HT1080 (cell line): ENCODE data around the gene FRG2. TPM values are rescaled to one million over a fixed set of nuclear protein-coding genes. Genes with fewer than 3 reads are reported as not detected.
"Not testable (repeated sequence)": the region's sequence is repeated elsewhere in the genome, so short reads cannot be mapped to it uniquely, and the experiment has no call there.

ENCODE experiments used
- DNase-seq: peaks from one replicate; pipeline ENCODE4 v3.0.0-alpha.2; 2015; ENCODE audit warnings: low read depth
- small RNA-seq: library from RNA; depleted of rRNA; stranded (forward); fragments of <200 nt; gene quantifications from one replicate; pipeline ENCODE3, GENCODE V24; 2014
- total RNA-seq: library from RNA; depleted of rRNA; stranded (reverse); fragments of >200 nt; shearing (Covaris generic); gene quantifications from 2 replicates; pipeline ENCODE4 v1.2.3, GENCODE V29; 2014; rRNA removed

Gene FRG2
- total RNA-seq, 1 experiment from 2014 or later: 1.7 TPM

DNA sequence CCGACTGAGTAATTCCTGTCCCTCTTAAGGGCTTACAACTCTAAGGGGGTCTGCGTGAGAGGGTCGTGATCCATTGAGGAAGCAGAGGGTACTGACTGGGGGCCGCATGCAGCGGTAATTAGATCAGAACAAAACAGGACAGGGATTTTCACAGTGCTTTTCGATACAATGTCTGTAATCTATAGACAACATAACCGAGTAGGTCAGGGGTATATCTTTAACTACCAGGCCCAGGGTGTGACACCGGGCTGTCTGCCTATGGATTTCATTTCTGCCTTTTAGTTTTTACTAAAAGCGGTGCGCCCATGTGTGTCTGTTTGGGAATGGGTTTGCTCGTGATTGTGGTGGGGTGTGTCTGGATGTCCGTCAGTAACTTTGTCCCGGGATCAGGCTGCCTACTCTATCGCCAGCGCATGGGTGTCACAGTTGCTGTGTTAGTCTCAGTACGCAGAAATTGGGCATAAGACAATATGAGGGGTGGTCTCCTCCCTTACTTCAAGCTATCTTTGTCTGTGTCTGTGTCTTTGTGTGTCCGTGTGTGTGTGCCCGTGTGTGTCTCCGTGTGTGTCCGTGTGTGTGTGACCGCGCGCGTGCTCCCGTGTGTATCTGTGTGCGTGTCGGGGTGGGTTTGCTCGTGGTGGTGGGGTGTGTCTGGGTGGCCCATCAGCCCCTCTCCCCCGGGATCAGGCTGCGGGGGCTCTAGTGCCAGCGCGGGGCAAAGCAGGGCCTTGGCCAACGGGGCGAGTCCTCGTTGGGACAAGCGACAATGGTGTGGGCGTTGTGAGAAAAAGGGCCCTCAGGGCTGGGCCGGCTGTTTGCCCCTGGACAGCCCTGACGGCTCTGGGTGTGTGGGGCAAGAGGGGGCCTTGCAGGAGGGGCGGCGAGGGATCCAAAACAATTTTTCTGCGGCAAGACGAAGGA is 10.4 kb downstream of the FRG2 start:
- no peak for DNase-seq

DNA sequence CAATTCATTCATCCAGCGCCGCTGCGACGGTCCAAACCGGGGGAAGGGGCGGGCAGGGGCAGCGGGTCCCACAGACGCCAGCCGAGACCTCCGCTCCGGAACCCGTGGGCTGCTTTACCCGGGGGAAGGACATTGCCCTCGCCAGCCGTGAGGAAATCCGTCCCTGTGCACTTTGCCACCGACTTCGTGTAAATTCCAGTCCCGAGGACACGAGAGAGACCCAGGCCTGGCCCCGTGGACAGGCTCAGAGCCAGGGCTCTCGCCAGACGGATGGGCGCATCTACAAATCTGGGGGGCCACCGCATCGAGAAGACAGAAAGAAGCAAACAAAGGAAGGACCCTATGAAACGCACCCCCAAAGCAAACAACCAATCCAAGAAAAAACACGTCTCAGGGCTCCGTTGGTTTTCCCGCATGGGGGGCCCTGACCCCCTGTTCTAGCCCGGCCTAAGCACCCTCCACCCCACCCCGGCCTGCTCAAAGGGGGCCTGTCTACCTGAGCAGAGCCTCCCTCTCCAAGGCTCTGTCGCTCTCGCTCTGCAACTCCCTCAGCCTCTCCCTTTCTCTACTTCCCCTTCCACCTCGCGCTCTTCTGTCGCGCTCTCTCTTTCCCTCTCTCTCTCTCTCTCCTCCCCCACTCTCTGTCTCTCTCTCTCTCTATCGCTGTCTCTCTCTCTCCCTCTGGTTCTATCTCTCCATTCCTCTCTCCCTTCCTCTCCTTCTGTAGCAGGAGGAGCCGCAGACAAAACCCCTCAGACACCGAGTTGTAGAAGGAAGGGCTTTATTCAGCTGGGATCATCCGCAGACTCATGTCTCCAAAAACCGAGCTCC is 11.3 kb downstream of the FRG2 start:
- no peak for DNase-seq

DNA sequence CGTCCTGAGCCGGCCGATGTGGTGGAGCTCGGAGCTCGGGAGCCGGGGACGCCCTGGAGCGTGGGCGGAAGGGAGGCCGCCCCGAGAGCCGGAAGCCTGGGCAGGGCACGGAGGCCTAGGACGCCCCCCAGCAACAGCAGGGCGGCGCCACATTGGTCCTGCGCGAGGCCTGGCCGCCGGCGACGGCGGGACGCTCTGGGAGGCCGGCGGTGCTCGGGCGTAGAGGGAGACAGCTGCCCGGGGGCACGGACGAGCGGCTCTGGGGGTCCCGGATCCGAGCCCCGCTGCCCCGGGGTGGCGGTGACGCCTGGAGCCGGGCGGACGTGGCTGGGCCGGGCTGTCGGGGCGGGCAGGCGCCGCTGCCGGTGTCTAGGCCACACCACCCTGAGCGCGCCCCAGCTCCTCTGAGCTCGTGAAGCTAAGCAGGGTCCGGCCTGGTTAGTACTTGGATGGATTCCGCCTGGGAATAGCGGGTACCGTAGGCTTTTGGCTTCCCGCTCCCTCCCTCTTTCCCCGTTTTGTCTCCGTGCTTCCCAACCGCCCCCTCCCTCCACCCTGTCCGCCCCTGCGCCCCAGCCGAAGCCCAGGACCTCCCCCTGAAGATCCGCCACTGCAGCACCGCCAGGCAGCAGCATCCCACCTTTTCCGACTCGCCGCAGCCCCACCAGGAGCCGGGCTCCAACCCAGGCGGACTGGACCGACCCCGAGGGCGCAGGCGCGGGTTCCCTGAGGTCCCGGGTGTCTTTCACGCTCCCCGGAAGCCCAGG is 12.1 kb downstream of the FRG2 start:
- DNase-seq: peak; percentile 61

DNA sequence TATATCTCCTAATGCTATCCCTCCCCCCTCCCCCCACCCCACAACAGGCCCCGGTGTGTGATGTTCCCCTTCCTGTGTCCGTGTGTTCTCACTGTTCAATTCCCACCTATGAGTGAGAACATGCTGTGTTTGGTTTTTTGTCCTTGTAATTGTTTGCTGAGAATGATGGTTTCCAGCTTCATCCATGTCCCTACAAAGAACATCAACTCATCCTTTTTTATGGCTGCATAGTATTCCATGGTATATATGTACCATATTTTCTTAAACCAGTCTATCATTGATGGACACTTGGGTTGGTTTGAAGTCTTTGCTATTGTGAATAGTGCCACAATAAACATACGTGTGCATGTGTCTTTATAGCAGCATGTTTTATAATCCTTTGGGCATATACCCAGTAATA is 37.1 kb downstream of the FRG2 start:
- not testable (repeated sequence) for DNase-seq

DNA sequence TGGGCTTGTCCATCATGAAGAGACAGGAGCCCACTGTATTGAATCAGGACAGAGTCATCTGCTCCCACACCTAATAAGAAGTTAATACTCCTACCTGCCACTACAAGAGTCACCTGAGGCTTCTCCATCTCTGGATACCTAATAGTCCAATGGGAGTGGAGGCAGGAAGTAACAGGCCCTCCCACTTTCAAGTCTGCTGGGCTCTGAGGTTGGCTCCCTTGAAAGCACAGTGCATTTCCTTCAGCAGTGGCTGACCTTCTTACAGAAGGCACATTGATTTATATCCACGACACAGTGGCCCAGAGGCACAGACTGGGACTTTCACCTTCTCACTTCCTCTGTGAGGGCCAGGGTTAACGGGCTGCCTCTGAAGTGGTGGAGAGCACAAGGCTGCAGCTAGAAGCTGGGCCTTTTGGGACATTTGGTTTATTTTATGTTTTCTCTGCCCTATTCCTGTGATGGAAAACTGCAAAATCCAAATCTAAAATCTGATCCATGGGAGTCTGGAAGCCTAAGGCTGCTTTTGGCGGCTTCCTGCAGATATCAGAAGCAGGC is 38.1 kb downstream of the FRG2 start:
- DNase-seq: no peak

DNA sequence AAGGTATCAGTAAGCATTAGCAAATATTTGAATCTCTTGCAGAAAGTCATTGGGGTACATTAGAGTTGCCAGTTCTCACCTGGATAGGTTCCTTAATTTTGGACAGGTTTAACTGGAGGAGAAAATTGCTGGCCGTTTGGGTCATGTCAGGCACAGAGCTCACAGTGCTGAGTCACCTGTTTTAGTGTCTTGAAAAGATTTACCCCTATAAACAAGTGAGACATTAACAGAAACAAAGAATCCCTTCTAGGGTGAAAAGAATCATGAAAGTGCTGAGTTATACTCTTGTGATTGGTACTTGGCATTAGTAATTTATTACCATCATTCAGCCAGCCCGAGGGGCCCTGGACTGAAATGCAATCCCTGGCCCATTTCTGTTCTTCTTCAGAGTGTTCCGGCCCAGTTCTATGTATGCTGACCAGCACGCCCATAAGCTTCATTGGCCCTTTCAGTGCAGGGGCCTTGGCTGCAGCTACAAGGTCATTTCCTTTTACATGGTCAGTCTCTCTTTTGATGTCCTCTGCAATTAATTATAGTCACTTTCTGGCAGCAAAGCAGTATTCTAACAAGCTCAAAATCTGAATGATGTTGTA is 41.3 kb downstream of the FRG2 start:
- DNase-seq: not testable (repeated sequence)

DNA sequence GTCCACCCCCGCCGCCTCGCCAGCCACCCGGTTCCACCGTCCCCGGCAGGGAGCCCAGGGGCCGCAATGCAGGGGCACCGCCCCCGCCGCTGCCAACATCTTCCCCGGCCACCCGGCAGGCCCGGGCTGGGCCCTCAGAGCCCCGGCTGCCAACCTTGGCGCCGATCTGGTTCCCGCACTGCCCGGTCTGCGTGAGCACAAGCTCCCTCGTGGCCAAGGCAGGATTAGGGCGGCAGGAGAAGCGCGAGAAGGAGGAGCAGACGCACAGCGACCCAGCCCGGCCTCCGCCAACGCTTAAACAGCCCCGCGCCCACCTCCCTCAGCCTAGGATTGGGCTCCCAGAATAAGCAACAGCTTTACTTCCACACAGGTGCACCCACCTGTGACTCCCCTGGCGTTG is 42.4 kb downstream of the FRG2 start:
- DNase-seq: not testable (repeated sequence)

DNA sequence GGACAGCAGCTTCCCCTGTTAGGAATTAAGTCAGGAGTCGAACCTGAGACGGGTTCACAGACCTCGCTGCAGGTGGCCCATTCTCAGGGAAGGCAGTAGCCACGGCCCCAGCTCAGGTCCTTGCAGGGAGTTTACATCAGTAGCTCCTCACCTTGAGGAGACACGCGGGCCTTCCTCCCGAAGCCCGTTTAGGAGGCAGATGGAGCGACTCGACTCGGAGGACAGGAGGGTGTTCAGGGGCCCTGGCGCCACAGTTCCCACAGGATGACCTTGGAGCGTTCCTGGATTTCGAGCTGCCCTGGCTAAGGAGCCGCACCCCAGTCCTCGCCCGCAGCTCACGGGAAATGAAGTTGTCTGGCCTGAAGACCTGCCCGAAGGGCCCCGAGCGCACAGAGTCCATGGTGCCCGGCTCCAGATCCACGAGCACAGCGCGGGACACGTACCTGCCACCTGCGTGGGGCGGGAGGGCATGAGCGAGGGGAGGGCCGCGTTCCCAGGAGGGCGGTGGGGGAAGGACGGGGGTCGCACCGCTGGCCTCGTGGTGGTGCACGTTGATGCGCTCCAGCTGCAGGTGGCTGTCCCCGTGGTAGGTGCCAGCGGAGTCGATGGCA is 43.0 kb downstream of the FRG2 start:
- DNase-seq: not testable (repeated sequence)

DNA sequence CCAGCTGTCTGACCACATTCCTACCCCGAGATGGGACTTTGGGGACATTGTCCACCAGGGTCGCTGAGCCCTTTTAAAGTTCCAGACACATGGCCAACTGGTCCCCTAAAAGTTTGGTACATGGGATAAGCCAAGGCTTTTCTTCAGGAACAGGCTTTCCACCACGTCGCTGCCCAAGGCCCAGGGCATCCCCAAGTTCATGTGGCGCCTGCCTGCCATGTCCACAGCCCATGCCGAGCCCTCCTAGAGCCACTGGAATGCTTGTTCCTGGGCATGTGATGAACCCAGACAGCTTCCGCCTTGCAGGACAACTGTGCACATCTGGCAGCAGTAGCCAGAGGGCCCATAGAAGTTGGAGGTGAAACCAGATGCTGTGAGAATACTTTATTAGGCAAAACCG is 45.1 kb downstream of the FRG2 start:
- DNase-seq: no peak

DNA sequence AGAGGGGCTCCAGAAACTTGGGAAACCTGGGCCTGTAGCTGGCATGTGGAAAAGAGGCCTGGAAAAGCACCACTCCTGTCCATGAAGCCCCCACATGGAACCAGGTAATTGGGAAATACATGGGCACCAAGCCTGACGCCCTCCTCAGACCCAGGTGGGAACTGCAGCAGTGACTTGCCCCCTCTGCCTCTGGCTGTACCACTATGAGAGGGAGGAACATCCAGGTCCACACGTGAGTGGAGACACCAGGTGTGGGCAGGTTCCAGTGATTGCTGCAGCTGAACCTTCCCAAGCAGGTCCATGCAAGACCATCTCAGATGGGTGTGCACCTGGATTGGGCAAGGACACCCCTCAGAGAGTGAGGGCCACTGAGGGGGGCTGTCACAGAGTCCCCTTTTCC is 46.8 kb downstream of the FRG2 start:
- DNase-seq: not testable (repeated sequence)

DNA sequence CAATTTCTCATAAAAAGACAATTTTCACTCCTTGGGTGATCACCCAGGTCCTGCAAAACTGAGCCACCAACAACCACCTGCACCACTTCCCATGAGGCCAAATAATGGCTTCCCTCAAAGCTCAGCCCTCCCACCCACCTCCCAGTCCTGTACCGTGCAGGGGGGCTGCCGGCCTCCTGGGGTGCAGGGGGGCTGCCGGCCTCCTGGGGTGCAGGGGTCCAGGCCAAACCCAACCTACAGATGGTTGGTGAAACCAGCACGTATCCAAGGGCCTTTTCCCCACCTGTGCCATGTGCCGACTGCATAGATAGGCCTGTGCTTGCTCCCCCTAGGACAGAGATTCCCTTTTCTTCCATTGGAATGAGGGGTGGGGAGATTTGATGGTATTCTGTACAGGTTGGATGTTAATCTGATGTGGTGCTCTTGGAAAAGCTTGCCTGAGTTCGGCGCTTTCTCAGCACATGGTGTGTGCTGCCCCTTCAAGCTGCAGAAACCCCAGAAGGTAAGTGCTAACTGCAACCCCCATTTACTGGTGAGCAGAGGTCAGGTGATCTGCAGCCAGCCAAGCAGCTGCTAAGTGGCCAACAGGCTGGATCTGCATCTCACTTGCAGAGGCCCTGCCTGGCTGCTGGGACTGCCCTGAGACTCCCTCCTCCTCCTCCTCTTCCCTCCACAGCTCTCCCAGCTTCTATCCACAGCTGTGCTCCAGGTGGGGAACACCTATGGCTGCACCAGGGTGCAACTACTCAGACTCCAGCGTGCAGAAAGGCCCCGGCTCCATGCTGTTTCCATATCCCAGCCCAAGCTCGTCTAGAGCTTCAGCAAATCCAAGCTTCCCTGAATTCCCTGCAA is 47.6 kb downstream of the FRG2 start:
- no peak for DNase-seq

Small RNA genes within 50 kb of the gene (small RNA-seq; reads per million reads assigned to genes)
- gene RNA5SP174: not detected
- 0.25 reads per million, percentile 18 among the genes with 10 or more reads in this experiment for gene RNA5SP175

Other genes starting within 250 kb of the FRG2 start
- gene FRG1, start 86.4 kb downstream of the FRG2 start, total RNA-seq: 41.2 and 46.0 TPM in 2 replicates
- gene DBET, start 37.2 kb upstream of the FRG2 start, total RNA-seq: not detected in 2 replicates
- gene DUX4, start 146.5 kb upstream of the FRG2 start, total RNA-seq: not detected in 2 replicates